CD4-positive, alpha-beta T cell treated with Interleukin-15 for 4 hours (primary cell): Measurements from ENCODE around the gene PHF14.
"Not testable (repeated sequence)": the region's sequence is repeated elsewhere in the genome, so short reads cannot be mapped to it uniquely, and the experiment has no call there.

Experiments used
- DNase-seq: peaks from one replicate; pipeline ENCODE4 v3.0.0-alpha.2; 2020; ENCODE audit warnings: low spot score

The PHF14 gene, protein sequence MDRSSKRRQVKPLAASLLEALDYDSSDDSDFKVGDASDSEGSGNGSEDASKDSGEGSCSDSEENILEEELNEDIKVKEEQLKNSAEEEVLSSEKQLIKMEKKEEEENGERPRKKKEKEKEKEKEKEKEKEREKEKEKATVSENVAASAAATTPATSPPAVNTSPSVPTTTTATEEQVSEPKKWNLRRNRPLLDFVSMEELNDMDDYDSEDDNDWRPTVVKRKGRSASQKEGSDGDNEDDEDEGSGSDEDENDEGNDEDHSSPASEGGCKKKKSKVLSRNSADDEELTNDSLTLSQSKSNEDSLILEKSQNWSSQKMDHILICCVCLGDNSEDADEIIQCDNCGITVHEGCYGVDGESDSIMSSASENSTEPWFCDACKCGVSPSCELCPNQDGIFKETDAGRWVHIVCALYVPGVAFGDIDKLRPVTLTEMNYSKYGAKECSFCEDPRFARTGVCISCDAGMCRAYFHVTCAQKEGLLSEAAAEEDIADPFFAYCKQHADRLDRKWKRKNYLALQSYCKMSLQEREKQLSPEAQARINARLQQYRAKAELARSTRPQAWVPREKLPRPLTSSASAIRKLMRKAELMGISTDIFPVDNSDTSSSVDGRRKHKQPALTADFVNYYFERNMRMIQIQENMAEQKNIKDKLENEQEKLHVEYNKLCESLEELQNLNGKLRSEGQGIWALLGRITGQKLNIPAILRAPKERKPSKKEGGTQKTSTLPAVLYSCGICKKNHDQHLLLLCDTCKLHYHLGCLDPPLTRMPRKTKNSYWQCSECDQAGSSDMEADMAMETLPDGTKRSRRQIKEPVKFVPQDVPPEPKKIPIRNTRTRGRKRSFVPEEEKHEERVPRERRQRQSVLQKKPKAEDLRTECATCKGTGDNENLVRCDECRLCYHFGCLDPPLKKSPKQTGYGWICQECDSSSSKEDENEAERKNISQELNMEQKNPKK

DNA sequence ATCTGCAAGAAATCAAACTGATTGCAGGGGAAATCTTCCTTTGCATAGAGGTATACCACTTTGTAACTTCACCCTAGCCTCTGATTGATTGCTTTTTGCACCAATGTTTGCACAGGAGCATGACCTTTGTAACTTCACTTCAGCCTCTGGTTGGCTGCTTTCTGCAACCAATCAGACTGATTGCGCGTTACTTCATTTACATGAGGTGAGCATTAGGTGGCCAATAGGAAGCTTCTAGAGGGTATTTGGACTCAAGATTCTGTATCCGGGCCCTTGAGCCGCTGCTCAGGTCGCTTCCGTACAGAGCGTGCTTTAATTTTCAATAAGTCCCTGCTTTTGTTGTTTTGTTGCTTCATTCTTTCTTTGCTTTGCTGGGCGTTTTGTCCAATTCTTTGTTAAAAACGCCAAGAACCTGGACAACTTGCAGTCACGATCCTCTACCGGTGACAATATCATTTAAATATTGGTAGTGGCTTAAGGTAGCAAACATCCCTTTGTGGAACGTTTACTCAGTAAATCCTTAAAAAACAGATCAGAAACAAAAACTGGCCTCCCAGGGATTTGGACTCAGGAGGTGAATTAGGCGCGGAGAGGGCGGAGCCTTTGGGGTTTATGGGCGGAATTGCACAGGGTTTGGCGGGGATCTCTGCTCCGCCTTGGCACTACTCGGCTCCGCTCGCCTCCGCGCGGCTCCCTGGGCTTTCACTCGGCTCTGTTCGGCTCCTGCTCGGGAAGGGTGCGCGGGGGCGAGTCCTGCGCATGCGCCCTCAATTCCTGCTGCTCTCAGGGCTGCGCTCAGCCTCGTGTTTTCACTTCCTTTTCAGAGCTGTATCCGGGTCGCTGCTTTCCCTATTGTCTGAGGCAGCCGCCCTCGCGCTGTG lies at the start of gene PHF14:
Gene PHF14, plus strand, starts transcription at position 812 of the 881 bp plus-strand sequence. CDS start 452 bp downstream, outside the sequence.
- peak; percentile 96 for DNase-seq

DNA sequence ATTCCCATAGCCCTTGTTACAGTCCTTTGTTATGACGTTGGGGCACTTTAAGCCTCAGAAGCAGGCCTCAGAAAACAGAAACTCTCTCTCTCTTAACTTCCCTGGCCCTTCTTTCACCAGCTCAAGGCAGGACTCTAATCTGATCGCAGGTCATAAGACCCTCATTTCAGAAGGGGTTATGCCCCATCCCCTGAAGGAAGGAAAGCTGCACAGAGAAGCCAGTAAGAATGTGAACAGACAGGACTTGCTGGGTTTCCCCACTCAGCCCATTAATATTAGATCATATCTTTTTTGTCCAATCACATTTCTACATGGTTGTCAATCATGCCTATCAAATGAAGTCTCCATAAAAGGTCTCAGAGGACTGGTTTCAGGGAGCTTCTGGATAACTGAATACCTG lies 49.3 kb upstream of the PHF14 start:
- DNase-seq, result no peak

DNA sequence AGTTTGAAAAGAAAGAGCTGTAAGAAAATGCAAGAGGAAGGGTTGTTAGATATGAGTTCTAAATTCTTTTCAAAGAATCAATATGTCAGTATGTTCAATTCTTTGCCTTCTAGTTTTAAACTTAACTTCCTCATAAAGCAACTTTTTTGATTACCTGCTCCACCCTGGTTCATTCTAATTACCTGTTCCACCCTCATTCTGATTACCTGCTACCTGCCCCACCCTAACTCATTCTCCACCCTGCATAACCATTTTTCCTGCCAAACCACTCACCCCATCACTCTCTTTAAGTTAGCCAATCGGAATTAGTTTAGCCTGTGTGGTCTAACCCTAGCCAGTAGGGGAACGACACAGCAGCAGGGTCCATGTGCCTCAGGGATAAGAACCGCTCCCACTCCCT lies 45.5 kb upstream of the PHF14 start:
- not testable (repeated sequence) for DNase-seq

DNA sequence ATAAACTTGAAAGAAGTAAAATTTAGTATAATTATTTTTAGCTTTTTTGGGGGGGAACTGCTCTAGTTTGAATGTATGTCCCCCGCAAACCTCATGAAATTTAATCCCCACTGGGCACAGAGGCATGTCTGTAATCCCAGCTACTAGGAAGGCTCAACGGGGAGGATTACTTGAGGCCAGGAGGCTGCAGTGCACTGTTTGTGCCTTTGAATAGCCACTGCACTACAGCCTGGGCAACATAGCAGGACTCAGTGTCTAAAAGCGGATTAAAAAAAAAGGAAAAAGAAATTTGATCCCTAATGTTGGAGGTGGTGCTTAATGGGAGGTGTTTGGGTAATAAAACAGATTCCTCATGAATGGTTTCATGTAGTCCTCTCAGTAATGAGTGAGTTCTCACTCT lies 43.1 kb upstream of the PHF14 start:
- no peak for DNase-seq

DNA sequence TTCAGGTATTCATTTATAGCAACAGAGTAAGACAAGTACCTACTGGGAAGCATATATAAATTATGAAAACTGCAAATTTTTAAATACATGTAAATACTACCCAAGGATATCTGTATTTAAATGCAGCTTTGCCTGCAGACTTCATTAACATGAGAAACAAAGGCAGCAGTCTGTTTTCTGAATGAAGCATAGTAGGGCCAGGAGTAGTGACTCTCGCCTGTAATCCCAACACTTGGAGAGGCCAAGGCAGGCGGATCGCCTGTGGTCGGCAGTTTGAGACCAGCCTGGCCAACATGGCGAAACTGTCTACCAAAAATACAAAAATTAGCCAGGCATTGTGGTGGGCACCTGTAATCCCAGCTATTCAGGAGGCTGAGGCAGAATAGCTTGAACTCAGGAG lies 42.5 kb upstream of the PHF14 start:
- DNase-seq, result no peak

DNA sequence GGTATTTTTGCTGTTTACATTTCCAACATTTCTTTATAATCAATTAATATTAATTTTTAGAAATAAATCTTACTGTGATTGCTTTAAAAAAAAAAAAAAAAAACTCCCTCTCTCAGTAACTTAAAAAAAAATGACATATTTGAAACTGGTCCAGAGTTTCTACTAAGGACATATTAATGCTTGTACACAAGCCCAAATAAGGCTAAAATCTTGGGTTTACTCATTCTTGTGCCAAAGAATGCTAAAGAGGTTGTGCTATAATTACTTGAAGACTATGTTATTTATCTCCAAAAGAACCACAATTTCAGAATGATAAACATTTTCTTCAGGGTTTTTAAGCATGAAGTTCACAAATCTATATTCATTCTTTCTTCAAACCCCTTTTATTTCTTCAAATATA lies 39.4 kb upstream of the PHF14 start:
- DNase-seq, result no peak

DNA sequence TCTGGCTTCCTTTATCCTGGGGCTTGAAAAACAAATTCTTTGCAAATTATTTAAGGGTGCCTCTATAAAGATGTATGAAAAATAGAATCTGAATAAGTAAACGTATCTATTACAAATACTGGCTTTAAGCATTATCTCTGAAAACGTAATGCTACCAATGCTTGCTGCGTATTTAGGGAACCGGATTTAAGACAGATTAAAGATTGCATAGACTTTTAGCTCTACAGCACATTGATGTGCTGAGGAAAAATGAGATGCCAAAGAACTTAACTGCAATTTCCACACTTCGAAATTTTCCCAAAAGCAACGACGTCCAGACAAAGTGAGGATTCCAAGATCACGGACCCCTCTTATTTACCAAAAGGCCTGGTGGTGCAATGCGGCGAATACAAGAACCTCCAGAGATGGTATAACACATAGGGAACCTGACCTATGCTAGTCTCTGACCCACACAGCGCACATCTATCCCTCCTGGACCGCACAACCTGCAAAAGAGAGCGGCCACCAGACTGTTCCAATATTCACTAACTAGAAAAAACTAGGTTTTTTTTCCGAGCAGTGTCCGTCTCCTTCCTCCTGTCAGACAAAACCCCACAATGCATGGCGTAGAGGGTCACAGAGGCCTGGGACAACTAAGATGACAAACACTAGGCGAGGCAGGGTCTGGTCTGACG lies 34.3 kb upstream of the PHF14 start:
- no peak for DNase-seq

DNA sequence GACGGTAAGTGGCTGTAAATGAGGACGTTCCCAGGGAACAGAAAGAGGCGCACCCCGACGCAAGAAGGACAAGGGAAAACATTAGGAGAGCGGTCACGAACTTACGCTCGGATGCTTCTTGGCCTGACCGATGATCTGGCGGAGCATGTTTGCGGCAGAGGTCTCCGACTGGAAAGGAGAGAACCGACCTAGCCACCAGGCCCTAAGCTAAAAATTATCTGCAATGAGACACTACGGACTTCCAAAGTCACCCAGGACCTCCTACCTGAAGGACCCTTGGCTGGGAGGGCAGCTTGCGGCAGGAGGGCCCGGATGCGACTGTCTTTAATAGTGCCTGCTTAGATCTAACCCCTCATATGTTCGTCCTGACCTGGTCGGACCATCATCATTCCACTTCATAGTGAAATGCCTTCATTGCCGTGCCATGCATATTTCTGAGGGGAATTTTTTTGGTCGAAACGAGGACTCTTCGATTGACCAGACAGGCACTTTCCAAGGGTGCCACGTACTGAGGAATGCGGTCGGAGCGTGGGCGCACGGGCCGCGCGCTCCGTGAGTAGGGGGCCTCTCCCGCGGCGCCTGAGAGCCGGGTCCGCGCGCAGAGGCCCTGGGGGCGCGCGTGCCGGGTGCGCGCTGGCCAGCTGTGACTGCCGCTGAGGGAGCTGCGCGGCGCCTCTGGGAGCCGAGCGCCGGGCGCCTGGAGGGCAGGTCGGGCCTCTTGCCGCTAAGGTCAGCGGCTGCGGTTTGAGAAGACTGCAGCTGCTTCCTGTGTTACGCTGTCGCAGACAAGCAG lies 33.6 kb upstream of the PHF14 start:
- peak; percentile 87 for DNase-seq

DNA sequence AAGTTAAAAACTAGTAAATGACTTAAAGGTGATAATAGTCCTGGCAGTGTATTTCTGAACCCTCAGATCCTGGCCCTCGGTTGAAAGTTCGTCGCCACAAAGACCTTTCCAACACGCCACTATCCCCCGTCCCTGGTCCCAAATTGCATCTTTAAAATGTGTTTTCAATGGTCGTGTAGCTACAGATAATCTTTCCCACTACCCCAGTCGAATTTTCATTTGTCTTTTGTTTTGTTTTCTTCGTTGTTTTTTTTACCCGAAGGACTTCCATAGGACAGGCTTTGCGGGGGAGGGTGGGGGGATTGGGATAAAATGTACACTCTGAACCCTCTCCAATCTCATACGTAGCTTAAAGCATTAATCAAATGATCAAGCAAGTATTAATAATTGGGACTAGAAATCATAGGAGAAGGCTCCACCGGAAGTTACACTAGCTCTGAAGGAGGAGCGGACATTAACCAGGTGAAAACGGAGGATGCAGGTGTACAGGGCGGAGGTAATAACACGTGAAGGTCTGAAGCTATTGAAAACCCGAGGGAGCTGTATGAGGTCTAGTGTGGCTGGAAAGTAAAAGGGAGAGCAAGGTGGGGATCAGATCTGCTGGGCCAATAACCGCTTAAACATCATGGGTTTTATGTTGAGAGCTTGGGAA lies 32.8 kb upstream of the PHF14 start:
- peak; percentile 27 for DNase-seq

DNA sequence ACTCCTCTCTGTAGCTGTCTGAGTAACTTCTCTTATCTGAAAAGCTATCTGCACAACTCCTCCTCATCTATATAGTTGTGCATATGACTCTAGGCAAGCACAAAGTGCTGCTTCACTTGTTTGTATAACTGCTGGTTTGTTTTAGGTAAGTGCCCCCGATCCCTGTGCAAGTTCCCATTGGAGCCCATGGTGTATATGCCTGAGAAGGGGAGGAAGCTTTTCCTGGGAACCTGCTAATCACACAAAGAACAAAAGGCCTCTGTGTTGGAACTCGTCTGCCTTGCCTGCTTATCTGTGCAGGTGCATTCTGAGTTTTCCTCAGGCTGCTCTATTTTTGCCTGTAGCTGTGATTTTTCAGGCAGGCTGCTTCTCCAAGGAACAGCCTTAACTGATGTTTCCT lies 23.2 kb upstream of the PHF14 start:
- DNase-seq, result no peak

DNA sequence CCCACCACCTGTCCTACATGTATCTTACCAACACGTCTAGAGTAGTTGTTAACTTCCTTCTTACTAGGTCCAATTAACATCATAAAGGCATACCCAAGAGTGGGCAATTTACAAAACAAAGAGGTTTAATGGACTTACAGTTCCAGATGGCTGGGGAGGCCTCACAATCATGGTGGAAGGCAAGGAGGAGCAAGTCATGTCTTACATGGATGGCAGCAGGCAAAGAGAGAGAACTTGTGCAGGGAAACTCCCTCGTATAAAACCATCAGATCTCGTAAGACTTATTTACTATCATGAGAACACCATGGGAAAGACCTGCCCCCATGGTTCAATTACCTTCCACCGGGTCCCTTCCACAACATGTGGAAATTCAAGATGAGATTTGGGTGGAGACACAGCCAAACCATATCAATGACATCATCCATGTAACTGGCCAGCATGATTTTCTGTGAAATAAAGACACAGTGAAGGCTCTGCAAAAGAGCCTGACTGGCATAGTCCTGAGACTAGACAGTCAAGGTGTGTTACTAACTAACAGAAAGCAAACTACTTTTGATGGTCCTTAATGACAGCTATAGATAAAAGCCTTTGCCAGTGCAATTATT lies 22.6 kb upstream of the PHF14 start:
- DNase-seq, result not testable (repeated sequence)

DNA sequence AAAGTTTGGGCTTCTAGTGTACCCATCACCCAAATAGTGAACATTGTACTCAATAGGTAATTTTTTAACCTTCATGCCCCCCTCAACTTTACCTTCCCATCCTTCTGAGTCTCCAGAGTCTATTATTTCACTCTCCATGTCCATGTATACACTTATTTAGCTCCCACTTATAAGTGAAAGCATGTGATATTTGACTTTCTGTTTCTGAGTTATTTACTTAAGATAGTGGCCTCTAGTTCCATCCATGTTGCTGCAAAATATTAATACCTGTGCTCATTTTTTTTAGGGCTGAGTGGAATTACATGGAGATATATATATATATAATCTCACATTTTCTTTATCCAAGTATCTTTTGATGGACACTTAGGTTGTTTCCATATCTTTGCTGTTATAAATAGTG lies 21.1 kb upstream of the PHF14 start:
- DNase-seq, result no peak

DNA sequence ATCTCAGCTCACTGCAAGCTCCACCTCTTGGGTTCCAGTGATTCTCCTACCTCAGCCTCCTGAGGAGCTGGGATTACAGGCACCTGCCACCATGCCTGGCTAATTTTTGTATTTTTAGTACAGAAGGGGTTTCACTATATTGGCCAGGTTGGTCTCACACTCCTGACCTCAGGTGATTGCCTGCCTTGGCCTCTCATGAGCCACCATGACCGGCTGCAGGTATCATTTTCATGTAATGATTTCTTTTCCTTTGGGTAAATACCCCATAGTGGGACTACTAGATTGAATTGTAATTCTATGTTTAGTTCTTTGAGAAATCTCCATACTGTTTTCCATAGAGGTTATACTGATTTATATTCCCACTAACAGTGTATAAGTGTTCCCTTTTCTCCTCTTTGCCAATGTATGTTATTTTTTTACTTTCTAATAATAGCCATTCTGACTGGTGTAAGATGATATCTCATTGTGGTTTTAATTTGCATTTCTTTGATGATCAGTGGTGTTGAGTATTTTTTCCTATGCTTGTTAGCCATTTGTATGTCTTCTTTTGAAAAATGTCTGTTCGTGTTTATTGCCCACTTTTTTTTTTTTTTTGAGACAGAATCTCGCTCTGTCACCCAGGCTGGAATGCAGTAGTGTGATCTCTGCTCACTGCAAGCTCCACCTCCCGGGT lies 20.5 kb upstream of the PHF14 start:
- not testable (repeated sequence) for DNase-seq

DNA sequence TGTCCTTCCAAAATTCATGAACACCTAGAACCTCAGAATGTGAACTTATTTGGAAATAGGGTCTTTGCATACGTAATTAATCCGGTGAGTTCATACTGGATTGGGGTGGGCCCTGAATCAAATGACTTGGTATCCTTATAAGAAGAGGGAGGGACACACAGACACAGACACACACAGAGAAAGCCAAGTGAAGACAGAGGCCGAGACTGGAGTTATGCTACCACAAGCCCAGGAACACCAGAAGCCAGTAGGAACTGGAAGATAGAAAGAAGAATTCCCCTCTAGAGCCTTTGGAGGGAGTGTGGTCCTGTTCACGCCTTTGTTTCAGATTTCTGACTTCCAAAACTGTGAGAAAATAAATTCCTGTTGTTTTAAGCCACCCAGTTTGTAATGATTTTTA lies 17.1 kb upstream of the PHF14 start:
- no peak for DNase-seq

DNA sequence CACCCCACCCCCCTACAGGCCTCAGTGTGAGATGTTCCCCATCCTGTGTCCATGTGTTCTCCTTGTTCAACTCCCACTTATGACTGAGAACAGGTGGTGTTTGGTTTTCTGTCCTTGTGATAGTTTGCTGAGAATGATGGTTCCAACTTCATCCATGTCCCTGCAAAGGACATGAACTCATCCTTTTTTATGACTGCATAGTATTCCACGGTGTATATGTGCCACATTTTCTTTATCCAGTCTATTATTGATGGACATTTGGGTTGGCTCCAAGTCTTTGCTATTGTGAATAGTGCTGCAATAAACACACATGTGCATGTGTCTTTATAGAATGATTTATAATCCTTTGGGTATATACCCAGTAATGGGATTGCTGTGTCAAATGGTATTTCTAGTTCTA lies 13.4 kb upstream of the PHF14 start:
- not testable (repeated sequence) for DNase-seq

DNA sequence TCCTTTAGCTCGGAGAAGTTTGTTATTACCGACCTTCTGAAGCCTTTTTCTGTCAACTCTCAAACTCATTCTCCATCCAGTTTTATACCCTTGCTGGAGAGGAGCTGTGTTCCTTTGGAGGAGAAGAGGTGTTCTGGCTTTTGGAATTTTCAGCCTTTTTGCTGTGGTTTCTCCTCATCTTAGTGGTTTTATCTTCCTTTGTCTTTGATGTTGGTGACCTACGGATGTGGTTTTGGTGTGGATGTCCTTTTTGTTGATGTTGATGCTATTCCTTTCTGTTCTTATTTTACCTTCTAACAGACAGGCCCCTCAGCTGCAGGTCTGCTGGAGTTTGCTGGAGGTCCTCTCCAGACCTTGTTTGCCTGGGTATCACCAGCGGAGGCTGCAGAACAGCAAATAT lies 8.7 kb upstream of the PHF14 start:
- DNase-seq, result not testable (repeated sequence)

DNA sequence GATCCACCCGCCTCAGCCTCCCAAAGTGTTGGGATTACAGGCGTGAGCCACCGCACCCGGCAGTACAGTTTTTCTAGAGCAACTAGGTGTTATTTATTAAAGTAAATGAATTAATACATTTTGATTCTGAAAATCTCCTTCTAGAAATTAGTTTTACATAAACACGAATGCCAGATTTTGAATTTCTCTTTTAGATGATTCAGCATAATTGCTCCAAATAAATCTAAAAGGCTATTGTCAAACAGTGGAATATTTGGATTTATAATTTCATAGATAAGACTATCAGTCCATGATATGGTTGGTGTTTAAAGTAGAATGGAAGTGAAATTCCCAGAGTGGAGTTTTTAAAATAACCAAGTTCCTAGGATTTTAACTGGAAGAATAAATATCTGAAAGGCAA lies 1.5 kb upstream of the PHF14 start:
- DNase-seq, result no peak

DNA sequence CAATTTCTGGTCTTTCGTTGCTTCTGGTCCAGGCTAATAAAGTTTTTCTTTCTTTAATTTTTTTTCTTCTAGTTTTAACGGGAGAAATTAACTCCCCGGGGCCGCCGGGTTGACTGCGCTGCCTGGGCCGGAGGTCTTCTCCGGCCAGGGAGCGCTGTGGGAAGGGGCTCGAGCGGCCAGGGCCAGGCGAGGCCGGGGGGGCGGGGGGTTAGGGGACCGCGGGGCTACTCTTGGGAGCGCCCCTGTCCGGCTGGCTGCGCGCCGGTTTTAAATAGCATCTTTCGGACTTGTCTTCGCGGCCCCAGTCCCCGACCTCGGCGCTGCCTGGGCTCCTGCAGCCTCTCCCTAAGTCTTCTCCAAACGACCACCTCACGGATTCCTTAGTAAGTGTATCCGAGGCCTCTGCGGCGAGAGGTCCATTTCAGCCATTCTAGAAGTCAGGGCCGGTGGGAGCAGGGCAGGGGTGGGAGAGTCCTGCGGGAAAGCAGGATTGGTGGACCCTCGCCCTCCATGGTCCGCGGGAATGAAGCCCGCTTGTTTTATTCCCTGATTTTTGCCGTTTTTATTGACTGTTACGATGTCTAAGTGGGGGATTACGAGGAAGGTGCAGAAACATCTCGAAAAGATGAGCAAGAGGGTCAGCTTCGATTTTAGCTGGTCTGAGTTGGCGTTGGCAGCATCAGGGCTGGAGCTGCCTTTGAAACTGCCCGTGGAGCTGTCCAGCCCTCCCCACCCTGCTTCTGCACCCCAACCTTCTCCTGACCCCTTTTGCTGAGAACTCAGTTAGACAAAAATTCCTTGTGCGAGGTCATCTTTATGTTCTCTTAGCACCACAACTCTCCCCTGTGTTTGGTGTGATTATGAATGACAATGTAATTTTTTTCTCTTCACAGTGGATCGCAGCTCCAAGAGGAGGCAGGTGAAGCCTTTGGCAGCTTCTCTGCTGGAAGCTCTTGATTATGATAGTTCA lies 555 bp downstream of the PHF14 start:
- DNase-seq, result no peak
